ENCODE results near the gene WDTC1. TPM values are rescaled to one million over a fixed set of nuclear protein-coding genes. Genes with fewer than 3 reads are reported as not detected.
A peak's percentile ranks its signal among the peaks of the same experiment; 100 is the strongest.

The WDTC1 gene
- total RNA-seq, 4 donors from 2014 or later = 36.0 to 62.5 (median 44.2) TPM

GRCh38 chr1:27255136-27255535, 20.7 kb downstream of the WDTC1 start:
- TF ChIP-seq EP300 (IDR thresholded peaks at IDR 0.05; ENCODE audit: low read depth) (no peak), POLR2AphosphoS5 (IDR thresholded peaks at IDR 0.05) (no peak), CTCF (IDR thresholded peaks at IDR 0.05) (no peak), POLR2A (IDR thresholded peaks at IDR 0.05) (no peak)
- H3K9me3 ChIP-seq = no peaks in the 10 kb centered on the region
- no peak for DNase-seq
- no peak overlapping the region for H3K27ac ChIP-seq
- peaks cover 0 to 4% (median 0%) of the 10 kb centered on the region in 4 donors for H3K4me1 ChIP-seq
- no peaks in the 10 kb centered on the region for H3K36me3 ChIP-seq
- H3K4me3 ChIP-seq = no peak overlapping the region
- H3K27me3 ChIP-seq = no peaks in the 10 kb centered on the region
- intact Hi-C loops (cut with DNase I; ENCODE audit: low total_unique reads) = no loop called here
- in situ Hi-C loops (cut with MboI; ENCODE audit: low pct_ligation_motif_present in 1 of 4, low pct_unique_long_range_greater_than_20kb in 1 of 4, low sequenced_read_pairs in 3 of 4) = no loop called here

GRCh38 chr1:27257155-27257554, 22.7 kb downstream of the WDTC1 start:
- in situ Hi-C loops (cut with MboI; ENCODE audit: low pct_ligation_motif_present in 1 of 4, low pct_unique_long_range_greater_than_20kb in 1 of 4, low sequenced_read_pairs in 3 of 4) (no loop called here), intact Hi-C loops (cut with DNase I; ENCODE audit: low total_unique reads) (no loop called here)
- Histone ChIP-seq H3K36me3 (no peaks in the 10 kb centered on the region), H3K4me1 (peaks cover 0 to 4% (median 0%) of the 10 kb centered on the region in 4 donors), H3K9me3 (no peaks in the 10 kb centered on the region), H3K4me3 (no peak overlapping the region), H3K27me3 (no peaks in the 10 kb centered on the region), H3K27ac (no peak overlapping the region)
- WGBS, 2 donors (ENCODE audit: low coverage in 1 of 2) = 90 to 95% methylated on average over 2 to 6 of the region's 6 CpGs
- TF ChIP-seq POLR2AphosphoS5 (IDR thresholded peaks at IDR 0.05) (no peak), POLR2A (IDR thresholded peaks at IDR 0.05) (no peak), CTCF (IDR thresholded peaks at IDR 0.05) (no peak), EP300 (IDR thresholded peaks at IDR 0.05; ENCODE audit: low read depth) (no peak)
- DNase-seq = no peak

GRCh38 chr1:27258598-27258997, 24.2 kb downstream of the WDTC1 start:
- intact Hi-C loops (cut with DNase I; ENCODE audit: low total_unique reads) (no loop called here), in situ Hi-C loops (cut with MboI; ENCODE audit: low pct_ligation_motif_present in 1 of 4, low pct_unique_long_range_greater_than_20kb in 1 of 4, low sequenced_read_pairs in 3 of 4) (no loop called here)
- Histone ChIP-seq H3K27ac (no peak overlapping the region), H3K4me3 (no peak overlapping the region), H3K36me3 (peaks cover 0 to 7% (median 3%) of the 10 kb centered on the region in 4 donors), H3K4me1 (peaks cover 0 to 4% (median 0%) of the 10 kb centered on the region in 4 donors), H3K27me3 (no peaks in the 10 kb centered on the region), H3K9me3 (no peaks in the 10 kb centered on the region)
- DNase-seq = no peak
- 74 to 76% methylated on average over 5 to 6 of the region's 6 CpGs for WGBS, 2 donors (ENCODE audit: low coverage in 1 of 2)
- no peak for TF ChIP-seq CTCF (IDR thresholded peaks at IDR 0.05)
- no peak for TF ChIP-seq EP300 (IDR thresholded peaks at IDR 0.05; ENCODE audit: low read depth)
- no peak for TF ChIP-seq POLR2A (IDR thresholded peaks at IDR 0.05)
- TF ChIP-seq POLR2AphosphoS5 (IDR thresholded peaks at IDR 0.05) = no peak

- no peak overlapping the region for H3K4me3 ChIP-seq
- intact Hi-C loops (cut with DNase I; ENCODE audit: low total_unique reads) = no loop called here
- H3K36me3 ChIP-seq = peaks cover 0 to 18% (median 7%) of the 10 kb centered on the region in 4 donors
- no peaks in the 10 kb centered on the region for H3K27me3 ChIP-seq
- no peaks in the 10 kb centered on the region for H3K4me1 ChIP-seq
- WGBS, 2 donors (ENCODE audit: low coverage in 1 of 2) = 36 to 49% methylated on average over 5 of the region's 5 CpGs
- H3K9me3 ChIP-seq = no peaks in the 10 kb centered on the region
- peak; percentile 58 for DNase-seq
- no peak overlapping the region for H3K27ac ChIP-seq
- TF ChIP-seq POLR2A (IDR thresholded peaks at IDR 0.05) (no peak), POLR2AphosphoS5 (IDR thresholded peaks at IDR 0.05) (no peak), EP300 (IDR thresholded peaks at IDR 0.05; ENCODE audit: low read depth) (no peak), CTCF (IDR thresholded peaks at IDR 0.05) (no peak)
- in situ Hi-C loops (cut with MboI; ENCODE audit: low pct_ligation_motif_present in 1 of 4, low pct_unique_long_range_greater_than_20kb in 1 of 4, low sequenced_read_pairs in 3 of 4) = no loop called here
These were observed 32.7 kb downstream of the WDTC1 start for GRCh38 chr1:27267153-27267552.
